ENCODE measurements around the gene SLC5A10.

Gene SLC5A10

DNA sequence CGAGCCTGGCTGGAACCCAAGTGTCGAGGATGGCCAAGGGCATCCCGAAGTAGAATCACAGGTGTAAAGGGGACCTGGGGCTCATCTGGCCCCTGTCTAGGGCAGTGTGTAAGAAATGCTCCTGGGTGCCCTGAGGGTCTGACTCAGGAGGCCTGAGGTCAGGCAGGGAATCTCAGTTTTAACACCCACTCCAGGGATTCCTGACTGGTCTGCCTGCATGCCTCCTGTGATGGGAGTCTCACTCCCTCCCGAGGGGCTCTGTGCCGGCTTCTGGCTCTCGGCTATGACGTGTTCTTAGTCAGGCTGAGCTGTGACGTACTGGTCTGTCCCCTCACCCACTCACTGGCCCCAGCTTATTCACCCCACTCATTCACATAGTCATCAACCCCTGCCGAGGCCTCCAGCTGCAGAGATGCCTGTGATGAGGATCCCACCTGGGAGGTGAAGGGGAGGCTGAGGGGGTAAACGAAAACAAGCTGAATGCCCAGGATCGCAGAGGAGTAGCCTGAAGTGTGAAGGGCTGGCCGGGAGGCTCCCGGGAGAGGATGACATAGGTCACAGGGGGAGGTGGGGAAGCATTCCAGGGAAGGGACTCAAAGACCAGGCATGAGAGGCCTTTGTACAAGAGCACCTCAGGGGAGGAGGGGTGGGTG is 28.8 kb downstream of the SLC5A10 start:
- Histone ChIP-seq H3K9me3 (ENCODE audit: control insufficient read depth in 1 of 2, low read length in 2 of 2) (no peaks in the 10 kb centered on the region), H3K4me3 (ENCODE audit: low read depth in 1 of 2, low read length in 2 of 2) (no peak overlapping the region), H3K36me3 (ENCODE audit: control insufficient read depth in 1 of 2, insufficient read depth in 2 of 2, low read length in 2 of 2) (peaks cover 11 to 51% of the 10 kb centered on the region in 2 donors), H3K9ac (ENCODE audit: low read depth in 1 of 2, low read length in 2 of 2) (peak overlapping the region; percentile 40 to 65), H3K27ac (ENCODE audit: low read depth, low read length) (peak overlapping the region; percentile 87), H3K27me3 (ENCODE audit: control insufficient read depth in 1 of 2, insufficient read depth in 2 of 2, low read length in 2 of 2) (no peaks in the 10 kb centered on the region), H3K4me1 (ENCODE audit: control insufficient read depth in 1 of 2, insufficient read depth in 2 of 2, low read length in 2 of 2) (peaks cover 27 to 33% of the 10 kb centered on the region in 2 donors)

- H3K27me3 ChIP-seq (ENCODE audit: control insufficient read depth in 1 of 2, insufficient read depth in 2 of 2, low read length in 2 of 2) = no peaks in the 10 kb centered on the region
- H3K4me3 ChIP-seq (ENCODE audit: low read depth in 1 of 2, low read length in 2 of 2) = no peak overlapping the region
- peak overlapping the region; percentile 40 to 65 for H3K9ac ChIP-seq (ENCODE audit: low read depth in 1 of 2, low read length in 2 of 2)
- H3K4me1 ChIP-seq (ENCODE audit: control insufficient read depth in 1 of 2, insufficient read depth in 2 of 2, low read length in 2 of 2) = peaks cover 27 to 33% of the 10 kb centered on the region in 2 donors
- peaks cover 9 to 49% of the 10 kb centered on the region in 2 donors for H3K36me3 ChIP-seq (ENCODE audit: control insufficient read depth in 1 of 2, insufficient read depth in 2 of 2, low read length in 2 of 2)
- no peaks in the 10 kb centered on the region for H3K9me3 ChIP-seq (ENCODE audit: control insufficient read depth in 1 of 2, low read length in 2 of 2)
- H3K27ac ChIP-seq (ENCODE audit: low read depth, low read length) = peak overlapping the region; percentile 87
Observed at GRCh38 chr17:18981335-18981641, 29.3 kb downstream of the SLC5A10 start.

- peaks cover 8 to 44% of the 10 kb centered on the region in 2 donors for H3K36me3 ChIP-seq (ENCODE audit: control insufficient read depth in 1 of 2, insufficient read depth in 2 of 2, low read length in 2 of 2)
- no peaks in the 10 kb centered on the region for H3K9me3 ChIP-seq (ENCODE audit: control insufficient read depth in 1 of 2, low read length in 2 of 2)
- no peak overlapping the region for H3K4me3 ChIP-seq (ENCODE audit: low read depth in 1 of 2, low read length in 2 of 2)
- H3K27me3 ChIP-seq (ENCODE audit: control insufficient read depth in 1 of 2, insufficient read depth in 2 of 2, low read length in 2 of 2) = no peaks in the 10 kb centered on the region
- H3K4me1 ChIP-seq (ENCODE audit: control insufficient read depth in 1 of 2, insufficient read depth in 2 of 2, low read length in 2 of 2) = peaks cover 27 to 33% of the 10 kb centered on the region in 2 donors
- peak overlapping the region; percentile 88 for H3K27ac ChIP-seq (ENCODE audit: low read depth, low read length)
- H3K9ac ChIP-seq (ENCODE audit: low read depth in 1 of 2, low read length in 2 of 2) = peak overlapping the region; percentile 60 to 65
Observed at GRCh38 chr17:18981642-18982424, 29.9 kb downstream of the SLC5A10 start.

- Histone ChIP-seq H3K9ac (ENCODE audit: low read depth in 1 of 2, low read length in 2 of 2) (no peak overlapping the region), H3K27me3 (ENCODE audit: control insufficient read depth in 1 of 2, insufficient read depth in 2 of 2, low read length in 2 of 2) (no peaks in the 10 kb centered on the region), H3K9me3 (ENCODE audit: control insufficient read depth in 1 of 2, low read length in 2 of 2) (no peaks in the 10 kb centered on the region), H3K36me3 (ENCODE audit: control insufficient read depth in 1 of 2, insufficient read depth in 2 of 2, low read length in 2 of 2) (peaks cover 4 to 26% of the 10 kb centered on the region in 2 donors), H3K4me3 (ENCODE audit: low read depth in 1 of 2, low read length in 2 of 2) (no peak overlapping the region), H3K4me1 (ENCODE audit: control insufficient read depth in 1 of 2, insufficient read depth in 2 of 2, low read length in 2 of 2) (peaks cover 41 to 43% of the 10 kb centered on the region in 2 donors), H3K27ac (ENCODE audit: low read depth, low read length) (no peak overlapping the region)
Observed at GRCh38 chr17:18984273-18985114, 32.5 kb downstream of the SLC5A10 start.

DNA sequence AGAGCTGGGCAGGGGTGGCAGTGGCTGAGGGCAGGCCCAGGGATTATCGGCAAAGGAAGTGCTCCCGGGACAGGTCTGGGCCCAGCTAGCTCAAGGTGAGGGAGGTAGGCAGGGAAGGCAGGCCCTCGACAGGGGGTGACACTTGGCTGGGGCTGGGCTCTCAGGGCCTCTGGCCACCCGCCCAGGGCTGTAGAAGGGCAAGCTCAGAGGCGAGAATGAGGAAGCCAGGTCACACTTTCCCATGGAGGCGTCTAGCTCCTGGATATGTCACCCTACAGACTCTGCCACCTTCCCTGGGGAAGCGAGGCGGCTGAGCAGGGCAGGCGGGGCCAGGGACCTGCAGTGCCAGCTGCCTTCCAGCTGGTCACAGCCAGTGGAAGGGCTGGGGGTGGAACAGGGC is 33.5 kb downstream of the SLC5A10 start:
- no peak overlapping the region for H3K27ac ChIP-seq (ENCODE audit: low read depth, low read length)
- H3K4me3 ChIP-seq (ENCODE audit: low read depth in 1 of 2, low read length in 2 of 2) = no peak overlapping the region
- H3K9ac ChIP-seq (ENCODE audit: low read depth in 1 of 2, low read length in 2 of 2) = no peak overlapping the region
- peaks cover 7 to 21% of the 10 kb centered on the region in 2 donors for H3K36me3 ChIP-seq (ENCODE audit: control insufficient read depth in 1 of 2, insufficient read depth in 2 of 2, low read length in 2 of 2)
- H3K9me3 ChIP-seq (ENCODE audit: control insufficient read depth in 1 of 2, low read length in 2 of 2) = no peaks in the 10 kb centered on the region
- H3K27me3 ChIP-seq (ENCODE audit: control insufficient read depth in 1 of 2, insufficient read depth in 2 of 2, low read length in 2 of 2) = no peaks in the 10 kb centered on the region
- peaks cover 38 to 39% of the 10 kb centered on the region in 2 donors for H3K4me1 ChIP-seq (ENCODE audit: control insufficient read depth in 1 of 2, insufficient read depth in 2 of 2, low read length in 2 of 2)

- peaks cover 7 to 25% of the 10 kb centered on the region in 2 donors for H3K36me3 ChIP-seq (ENCODE audit: control insufficient read depth in 1 of 2, insufficient read depth in 2 of 2, low read length in 2 of 2)
- H3K27me3 ChIP-seq (ENCODE audit: control insufficient read depth in 1 of 2, insufficient read depth in 2 of 2, low read length in 2 of 2) = no peaks in the 10 kb centered on the region
- no peak overlapping the region for H3K4me3 ChIP-seq (ENCODE audit: low read depth in 1 of 2, low read length in 2 of 2)
- no peak overlapping the region for H3K9ac ChIP-seq (ENCODE audit: low read depth in 1 of 2, low read length in 2 of 2)
- peaks cover 27 to 28% of the 10 kb centered on the region in 2 donors for H3K4me1 ChIP-seq (ENCODE audit: control insufficient read depth in 1 of 2, insufficient read depth in 2 of 2, low read length in 2 of 2)
- no peaks in the 10 kb centered on the region for H3K9me3 ChIP-seq (ENCODE audit: control insufficient read depth in 1 of 2, low read length in 2 of 2)
- H3K27ac ChIP-seq (ENCODE audit: low read depth, low read length) = no peak overlapping the region
Observed at GRCh38 chr17:18986541-18987229, 34.7 kb downstream of the SLC5A10 start.

GRCh38 chr17:18987230-18987610 is 35.3 kb downstream of the SLC5A10 start:
- H3K9ac ChIP-seq (ENCODE audit: low read depth in 1 of 2, low read length in 2 of 2) = no peak overlapping the region
- H3K27me3 ChIP-seq (ENCODE audit: control insufficient read depth in 1 of 2, insufficient read depth in 2 of 2, low read length in 2 of 2) = no peaks in the 10 kb centered on the region
- peaks cover 7 to 25% of the 10 kb centered on the region in 2 donors for H3K36me3 ChIP-seq (ENCODE audit: control insufficient read depth in 1 of 2, insufficient read depth in 2 of 2, low read length in 2 of 2)
- H3K4me1 ChIP-seq (ENCODE audit: control insufficient read depth in 1 of 2, insufficient read depth in 2 of 2, low read length in 2 of 2) = peaks cover 22 to 24% of the 10 kb centered on the region in 2 donors
- H3K4me3 ChIP-seq (ENCODE audit: low read depth in 1 of 2, low read length in 2 of 2) = no peak overlapping the region
- H3K9me3 ChIP-seq (ENCODE audit: control insufficient read depth in 1 of 2, low read length in 2 of 2) = no peaks in the 10 kb centered on the region
- H3K27ac ChIP-seq (ENCODE audit: low read depth, low read length) = no peak overlapping the region

DNA sequence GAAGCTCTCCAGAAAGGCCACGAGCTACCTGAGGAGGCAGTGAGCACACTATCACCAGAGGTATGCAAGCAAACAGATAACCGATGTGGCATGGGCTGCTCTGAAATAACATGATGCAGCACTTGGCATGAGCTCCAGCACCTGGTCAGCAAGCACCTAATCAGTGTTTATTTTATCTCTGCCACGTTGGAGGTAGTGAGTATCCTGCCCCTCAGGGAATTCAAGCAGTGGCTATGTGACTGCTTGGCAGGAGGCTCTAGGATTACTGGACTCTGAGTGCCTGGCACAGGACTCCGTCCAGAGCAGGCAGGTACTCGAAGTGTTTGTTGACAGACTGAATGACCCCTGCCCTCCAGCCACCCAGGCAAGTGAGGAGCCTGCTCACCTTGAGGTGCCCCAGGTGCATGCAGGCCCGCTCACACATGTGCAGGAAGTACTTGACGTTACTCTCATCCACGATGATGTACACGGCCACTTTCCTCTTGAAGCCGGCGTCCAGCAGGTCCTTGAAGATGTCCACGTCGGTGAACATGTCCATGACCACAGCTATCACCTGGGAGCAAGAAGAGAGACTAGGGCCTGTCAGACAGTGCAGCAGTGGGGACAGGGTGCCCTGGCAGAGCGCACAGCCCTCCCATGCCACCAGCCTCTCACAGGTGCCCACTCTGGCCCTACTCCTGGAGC is 36.0 kb downstream of the SLC5A10 start:
- Histone ChIP-seq H3K36me3 (ENCODE audit: control insufficient read depth in 1 of 2, insufficient read depth in 2 of 2, low read length in 2 of 2) (peaks cover 7 to 25% of the 10 kb centered on the region in 2 donors), H3K9me3 (ENCODE audit: control insufficient read depth in 1 of 2, low read length in 2 of 2) (no peaks in the 10 kb centered on the region), H3K4me1 (ENCODE audit: control insufficient read depth in 1 of 2, insufficient read depth in 2 of 2, low read length in 2 of 2) (peaks cover 16 to 17% of the 10 kb centered on the region in 2 donors), H3K4me3 (ENCODE audit: low read depth in 1 of 2, low read length in 2 of 2) (no peak overlapping the region), H3K27ac (ENCODE audit: low read depth, low read length) (no peak overlapping the region), H3K9ac (ENCODE audit: low read depth in 1 of 2, low read length in 2 of 2) (no peak overlapping the region), H3K27me3 (ENCODE audit: control insufficient read depth in 1 of 2, insufficient read depth in 2 of 2, low read length in 2 of 2) (no peaks in the 10 kb centered on the region)

GRCh38 chr17:18988546-18989173 is 36.7 kb downstream of the SLC5A10 start:
- no peak overlapping the region for H3K4me3 ChIP-seq (ENCODE audit: low read depth in 1 of 2, low read length in 2 of 2)
- H3K36me3 ChIP-seq (ENCODE audit: control insufficient read depth in 1 of 2, insufficient read depth in 2 of 2, low read length in 2 of 2) = peaks cover 5 to 22% of the 10 kb centered on the region in 2 donors
- H3K9ac ChIP-seq (ENCODE audit: low read depth in 1 of 2, low read length in 2 of 2) = no peak overlapping the region
- H3K4me1 ChIP-seq (ENCODE audit: control insufficient read depth in 1 of 2, insufficient read depth in 2 of 2, low read length in 2 of 2) = peaks cover 17 to 22% of the 10 kb centered on the region in 2 donors
- H3K27ac ChIP-seq (ENCODE audit: low read depth, low read length) = no peak overlapping the region
- H3K27me3 ChIP-seq (ENCODE audit: control insufficient read depth in 1 of 2, insufficient read depth in 2 of 2, low read length in 2 of 2) = no peaks in the 10 kb centered on the region
- H3K9me3 ChIP-seq (ENCODE audit: control insufficient read depth in 1 of 2, low read length in 2 of 2) = no peaks in the 10 kb centered on the region
